Measurements from ENCODE around the gene SUGP2.

The SUGP2 gene

DNA sequence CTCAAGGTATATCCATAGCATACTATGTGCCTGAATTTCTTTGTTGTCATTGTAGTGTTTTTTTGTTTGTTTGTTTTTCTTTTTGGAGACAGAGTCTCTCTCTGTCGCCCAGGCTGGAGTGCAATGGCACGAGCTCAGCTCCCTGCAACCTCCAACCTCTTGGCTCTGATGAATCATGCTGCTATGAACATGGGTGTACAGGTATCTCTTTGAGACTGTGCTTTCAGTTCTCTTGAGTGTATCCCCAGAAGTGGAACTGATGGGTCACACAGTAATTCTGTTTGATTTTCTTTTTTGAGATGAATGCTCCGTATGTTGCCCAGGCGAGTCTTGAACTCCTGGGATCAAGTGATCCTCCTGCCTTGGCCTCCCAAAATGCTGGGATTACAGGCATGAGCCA lies 16.8 kb upstream of the SUGP2 start:
- ChIA-PET POLR2A (ENCODE audit: low non-redundant PET) (no interaction called here), CTCF (no interaction called here)
- peak overlapping the region; percentile 36; the same call in 1 of the 2 replicates for H3K27ac ChIP-seq
- TF ChIP-seq CTCF (conservative IDR thresholded peaks at IDR 0.05; ENCODE audit: low read depth), result no peak
- no peak for DNase-seq (ENCODE audit: low spot score)

DNA sequence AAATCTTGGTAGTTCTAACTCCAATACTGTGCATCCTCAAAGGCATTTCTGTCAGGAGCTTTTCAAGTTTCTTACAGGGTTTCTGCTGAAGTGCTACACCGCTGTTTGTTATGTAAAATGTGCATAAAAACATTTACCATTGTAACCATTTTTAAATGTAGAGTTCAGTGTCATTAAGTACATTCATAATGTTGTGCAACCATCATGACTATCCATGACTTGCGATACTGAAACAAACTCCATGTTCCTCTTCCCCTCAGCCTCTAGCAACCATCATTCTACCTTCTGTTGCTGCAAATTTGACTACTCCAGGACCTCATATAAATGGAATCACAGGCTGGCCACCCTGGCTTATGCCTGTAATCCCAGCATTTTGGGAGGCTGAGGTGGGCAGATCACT lies 16.1 kb upstream of the SUGP2 start:
- TF ChIP-seq CTCF (conservative IDR thresholded peaks at IDR 0.05; ENCODE audit: low read depth), result no peak
- ChIA-PET POLR2A (ENCODE audit: low non-redundant PET) (no interaction called here), CTCF (no interaction called here)
- peak overlapping the region; percentile 36 for H3K27ac ChIP-seq
- no peak for DNase-seq (ENCODE audit: low spot score)

- CTCF ChIA-PET, result no interaction called here
- no peak for DNase-seq (ENCODE audit: low spot score)
- POLR2A ChIA-PET (ENCODE audit: low non-redundant PET), result no interaction called here
- H3K27ac ChIP-seq, result 0 out of 2 replicates have a peak overlapping the region, but pooled peaks have one; percentile 0
- TF ChIP-seq CTCF (conservative IDR thresholded peaks at IDR 0.05; ENCODE audit: low read depth), result no peak
Measured at GRCh38 chr19:19043881-19044280, 10.6 kb upstream of the SUGP2 start.

DNA sequence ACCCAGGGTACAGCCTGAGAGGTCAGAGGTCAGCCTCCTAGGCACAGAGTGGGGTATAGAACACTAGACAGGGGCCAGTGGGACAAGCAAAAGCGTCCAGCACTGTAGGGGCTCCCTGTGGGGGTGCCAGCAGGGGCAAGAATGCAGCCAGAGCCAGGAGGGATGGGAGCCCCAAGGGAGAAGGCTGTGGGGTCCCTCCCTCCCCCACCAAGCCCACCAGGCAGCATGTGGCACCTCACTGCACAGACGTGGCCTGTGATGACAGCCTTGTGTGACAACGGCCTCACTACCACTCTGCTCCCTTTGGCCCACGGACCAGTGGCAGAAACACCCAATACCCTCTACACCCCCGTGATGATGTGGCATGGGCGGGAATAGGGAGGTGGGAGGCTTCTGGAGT lies 10.2 kb upstream of the SUGP2 start:
- ChIA-PET CTCF (no interaction called here), POLR2A (ENCODE audit: low non-redundant PET) (no interaction called here)
- H3K27ac ChIP-seq, result 0 out of 2 replicates have a peak overlapping the region, but pooled peaks have one; percentile 0
- DNase-seq (ENCODE audit: low spot score), result no peak
- TF ChIP-seq CTCF (conservative IDR thresholded peaks at IDR 0.05; ENCODE audit: low read depth), result no peak

- H3K27ac ChIP-seq, result no peak overlapping the region
- no peak for DNase-seq (ENCODE audit: low spot score)
- ChIA-PET CTCF (no interaction called here), POLR2A (ENCODE audit: low non-redundant PET) (no interaction called here)
- TF ChIP-seq CTCF (conservative IDR thresholded peaks at IDR 0.05; ENCODE audit: low read depth), result no peak
Measured at GRCh38 chr19:19042732-19043280, 9.5 kb upstream of the SUGP2 start.

DNA sequence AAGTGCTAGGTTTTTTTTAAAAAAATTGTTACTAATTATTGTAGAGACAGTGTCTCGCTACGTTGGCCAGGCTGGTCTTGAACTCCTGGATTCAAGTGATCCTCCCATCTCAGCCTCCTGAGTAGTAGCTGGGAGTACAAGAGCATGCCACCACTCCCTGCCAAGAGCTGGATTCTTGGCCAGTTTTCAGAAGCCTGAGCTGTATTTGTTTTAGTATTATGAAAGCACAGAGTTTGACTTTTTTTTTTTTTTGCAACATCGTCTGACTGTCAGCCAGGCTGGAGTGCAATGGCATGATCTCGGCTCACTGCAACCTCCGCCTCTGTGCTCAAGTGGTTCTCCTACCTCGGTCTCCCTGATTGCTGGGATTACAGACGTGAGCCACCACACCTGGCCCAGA lies 7.1 kb upstream of the SUGP2 start:
- peak overlapping the region; percentile 44 for H3K27ac ChIP-seq
- DNase-seq (ENCODE audit: low spot score), result no peak
- no peak for TF ChIP-seq CTCF (conservative IDR thresholded peaks at IDR 0.05; ENCODE audit: low read depth)
- ChIA-PET POLR2A (ENCODE audit: low non-redundant PET) (no interaction called here), CTCF (interaction anchor here (0.6 kb wide), 1 partner anchor 96 kb away, joined by 4 read pairs; no protein-coding TSS in a partner anchor)
